M059J (cell line): ENCODE measurements around the gene FOSL1. TPM values are rescaled to one million over a fixed set of nuclear protein-coding genes. Genes with fewer than 3 reads are reported as not detected.
A peak's percentile ranks its signal among the peaks of the same experiment; 100 is the strongest.

Experiments
- DNase-seq: peaks from one replicate; pipeline ENCODE4 v3.0.0-alpha.2; 2012; ENCODE audit warnings: low read depth
- total RNA-seq: library from RNA; depleted of rRNA; stranded (reverse); fragments of >200 nt; shearing (Covaris generic); gene quantifications from 2 replicates; pipeline ENCODE4 v1.2.3, GENCODE V29; 2014; rRNA removed

The FOSL1 gene
- 253 and 286 TPM in 2 replicates for total RNA-seq

DNA sequence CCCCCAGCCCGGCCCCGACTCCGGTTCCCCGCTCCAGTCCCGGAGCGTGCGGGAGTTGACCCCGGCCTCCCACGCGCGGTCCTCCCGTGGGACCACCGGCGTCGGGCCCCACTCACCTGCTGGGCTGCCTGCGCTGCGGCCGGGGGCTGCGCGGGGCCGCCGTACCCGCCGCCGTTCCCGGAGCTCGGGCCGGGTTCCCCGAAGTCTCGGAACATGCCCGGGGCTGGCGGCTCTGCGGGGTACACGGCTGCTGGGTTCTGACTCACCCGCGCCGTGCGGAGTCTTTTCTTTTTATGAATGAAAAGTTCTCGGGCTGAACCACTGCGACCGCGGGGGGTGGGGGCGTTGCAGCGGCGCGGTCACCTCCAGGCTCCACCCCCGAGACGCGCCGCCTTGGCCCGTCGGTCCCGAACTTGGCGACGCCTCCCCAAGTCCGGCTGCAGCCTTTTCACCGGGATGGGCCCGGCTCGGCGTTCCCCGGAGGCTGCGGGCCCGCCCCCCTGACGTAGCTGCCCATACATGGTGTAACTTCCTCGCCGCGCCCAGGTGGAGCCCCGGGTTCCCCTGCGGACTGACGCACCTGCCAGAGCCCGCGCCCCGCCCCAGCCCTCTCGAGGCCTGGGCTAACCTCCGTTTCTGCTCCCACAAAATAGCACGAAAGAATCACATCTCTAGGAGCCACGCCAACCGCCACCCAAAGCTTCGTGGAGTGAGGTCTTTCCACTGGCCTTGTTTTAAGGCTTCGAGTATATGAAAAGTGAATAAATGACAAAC is at the start of gene FOSL1:
TSS of gene FOSL1 (minus strand) at position 264 of the 774 bp plus-strand sequence. CDS start at position 215, 49 bp downstream.
- DNase-seq, result peak; percentile 97

DNA sequence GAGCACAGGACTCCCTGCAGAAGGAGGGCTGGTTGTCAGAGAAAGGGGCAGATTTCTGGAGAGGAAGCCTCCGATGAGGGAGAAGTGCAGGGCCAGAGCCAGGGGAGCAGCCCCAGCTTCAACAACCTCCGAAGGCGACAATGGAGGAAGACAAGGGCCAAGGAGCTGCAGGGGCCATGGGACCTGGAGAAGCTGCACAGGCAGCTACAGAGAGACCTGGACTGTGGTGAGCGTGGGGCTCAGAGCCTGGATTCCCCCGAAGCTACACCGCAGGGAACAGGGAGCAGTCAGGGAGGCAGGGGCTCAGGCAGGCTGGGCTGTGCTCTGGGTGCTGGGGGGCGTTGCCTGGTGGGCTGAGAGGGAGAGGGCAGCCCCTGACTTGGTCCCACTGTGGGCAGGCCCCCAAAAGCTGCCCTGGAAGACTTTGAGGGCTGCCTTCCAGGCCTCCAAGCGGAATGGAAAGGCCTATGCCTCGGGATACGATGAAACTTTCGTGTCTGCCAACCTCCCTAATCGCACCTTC is 47.5 kb upstream of the FOSL1 start:
- DNase-seq, result no peak

DNA sequence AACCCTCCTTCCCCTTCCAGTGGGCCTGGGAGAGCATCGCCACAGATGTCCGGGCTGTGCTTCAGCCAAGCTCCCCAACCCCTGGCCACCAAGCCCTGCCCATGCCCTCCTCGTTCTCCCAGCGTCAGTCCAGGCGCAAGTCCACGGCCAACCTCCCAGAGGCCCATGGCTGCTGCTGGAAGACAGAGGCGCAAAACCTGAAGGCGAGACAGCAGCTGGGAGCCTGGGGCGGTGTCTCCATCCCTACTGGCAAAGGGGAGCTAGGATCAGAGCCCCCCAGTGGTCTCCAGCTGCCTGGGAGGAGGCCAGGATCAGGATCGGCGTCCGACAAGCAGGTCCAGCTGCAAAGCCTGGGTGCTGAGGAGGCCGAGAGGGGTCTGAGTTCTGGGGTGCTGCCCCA is 46.9 kb upstream of the FOSL1 start:
- DNase-seq, result no peak

DNA sequence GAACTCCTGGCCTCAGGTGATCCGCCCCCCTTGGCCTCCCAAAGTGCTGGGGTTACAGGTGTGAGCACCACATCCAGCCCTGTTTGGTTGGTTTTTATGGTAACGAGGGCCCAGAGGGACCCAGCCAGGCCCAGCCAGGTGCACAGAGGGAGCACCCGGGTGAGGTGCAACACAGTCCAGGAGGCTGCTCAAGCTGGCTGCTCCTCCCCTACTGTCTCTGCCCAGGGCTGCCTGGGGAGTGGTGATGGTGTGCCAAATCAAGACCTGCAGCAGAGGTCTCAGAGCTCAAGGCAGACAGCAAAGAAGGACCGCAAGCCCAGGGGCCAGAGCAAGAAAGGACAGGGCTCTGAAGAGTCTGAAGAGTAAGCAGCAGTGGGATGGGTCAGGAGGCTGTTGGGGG is 46.5 kb upstream of the FOSL1 start:
- no peak for DNase-seq

DNA sequence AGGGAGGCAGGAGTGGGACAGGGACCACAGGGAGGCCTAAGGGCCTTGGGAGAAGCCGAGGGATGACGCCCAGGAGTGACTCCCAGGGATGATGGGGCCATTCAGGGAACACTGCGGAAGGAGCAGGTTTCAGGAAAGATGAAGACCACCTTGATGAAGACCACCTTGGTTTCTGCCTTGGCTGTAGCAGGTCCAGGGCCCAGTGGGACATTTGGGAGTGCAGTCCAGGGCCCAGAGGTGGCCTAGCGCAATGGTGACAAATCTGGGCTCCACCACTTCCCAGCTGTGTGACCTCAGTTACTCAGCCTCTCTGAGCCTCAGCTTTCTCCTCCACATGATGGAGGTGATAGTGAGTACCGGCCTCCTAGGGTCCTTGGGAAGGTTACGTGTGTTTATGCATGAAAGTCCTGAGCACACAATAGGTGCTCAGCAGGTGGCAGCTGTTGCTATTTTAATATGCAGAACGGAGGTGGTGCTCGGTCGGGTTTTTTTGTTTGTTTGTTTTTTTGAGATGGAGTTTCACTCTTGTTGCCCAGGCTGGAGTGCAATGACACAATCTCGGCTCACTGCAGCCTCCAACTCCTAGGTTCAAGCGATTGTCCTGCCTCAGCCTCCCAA is 45.9 kb upstream of the FOSL1 start:
- no peak for DNase-seq

GRCh38 chr11:65945430-65945911 is 45.3 kb upstream of the FOSL1 start, which contains the start of gene TSGA10IP:
Gene TSGA10IP, plus strand, starts transcription at chr11:65945480. Its CDS starts 196 bp downstream, at chr11:65945676.
- DNase-seq, result no peak

GRCh38 chr11:65944767-65945166 is 44.6 kb upstream of the FOSL1 start:
- DNase-seq, result no peak

GRCh38 chr11:65944191-65944590 is 44.0 kb upstream of the FOSL1 start:
- no peak for DNase-seq

GRCh38 chr11:65942531-65942930 is 42.3 kb upstream of the FOSL1 start:
- DNase-seq, result no peak

DNA sequence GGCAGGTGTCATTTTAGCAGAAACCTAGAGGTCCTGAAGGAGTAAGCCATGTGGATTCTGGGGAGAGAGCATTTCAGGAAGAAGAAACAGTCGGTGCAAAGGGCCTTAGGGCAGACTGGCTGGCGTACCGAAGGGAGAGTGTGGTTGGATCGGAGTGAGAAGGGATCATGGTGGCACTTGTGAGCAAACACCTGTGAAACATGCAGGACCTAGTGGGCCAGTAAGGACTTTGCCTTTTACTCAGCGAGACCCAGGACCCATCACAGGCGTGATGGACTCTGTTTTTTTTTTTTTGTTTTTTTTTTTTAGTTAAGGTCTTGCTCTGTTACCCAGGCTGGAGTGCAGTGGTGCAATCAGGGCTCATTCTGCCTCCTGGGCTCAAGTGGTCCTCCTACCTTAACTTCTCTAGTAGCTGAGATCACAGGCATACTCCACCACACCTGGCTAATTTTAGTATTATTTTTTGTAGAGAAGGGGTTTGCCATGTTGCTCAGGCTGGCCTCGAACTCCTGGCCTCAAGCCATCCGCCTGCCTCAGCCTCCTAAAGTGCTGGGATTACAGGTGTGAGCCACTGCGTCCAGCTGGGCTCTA is 41.6 kb upstream of the FOSL1 start:
- DNase-seq, result no peak

DNA sequence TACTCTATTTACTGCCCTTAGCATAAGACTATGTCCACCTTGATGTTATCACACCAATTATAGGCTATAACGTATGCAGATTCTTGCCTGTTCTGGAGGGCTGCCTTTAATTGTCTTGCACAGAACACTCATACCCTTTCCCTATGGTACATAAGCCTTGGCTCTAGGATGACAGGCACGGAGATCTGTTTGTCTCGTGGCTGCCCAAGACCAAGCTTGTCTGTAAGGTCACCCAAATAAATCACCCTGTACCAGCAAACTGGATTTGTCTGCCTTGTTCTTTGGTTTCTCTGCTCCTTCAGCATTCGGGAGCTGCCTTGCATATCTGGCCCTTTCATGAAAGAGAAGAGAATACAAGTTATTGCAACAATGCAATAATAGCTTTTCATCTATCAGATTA is 37.6 kb upstream of the FOSL1 start:
- DNase-seq, result no peak

GRCh38 chr11:65934014-65934413 is 33.8 kb upstream of the FOSL1 start:
- DNase-seq, result no peak

GRCh38 chr11:65932558-65932919 is 32.4 kb upstream of the FOSL1 start:
- peak; percentile 27 for DNase-seq

DNA sequence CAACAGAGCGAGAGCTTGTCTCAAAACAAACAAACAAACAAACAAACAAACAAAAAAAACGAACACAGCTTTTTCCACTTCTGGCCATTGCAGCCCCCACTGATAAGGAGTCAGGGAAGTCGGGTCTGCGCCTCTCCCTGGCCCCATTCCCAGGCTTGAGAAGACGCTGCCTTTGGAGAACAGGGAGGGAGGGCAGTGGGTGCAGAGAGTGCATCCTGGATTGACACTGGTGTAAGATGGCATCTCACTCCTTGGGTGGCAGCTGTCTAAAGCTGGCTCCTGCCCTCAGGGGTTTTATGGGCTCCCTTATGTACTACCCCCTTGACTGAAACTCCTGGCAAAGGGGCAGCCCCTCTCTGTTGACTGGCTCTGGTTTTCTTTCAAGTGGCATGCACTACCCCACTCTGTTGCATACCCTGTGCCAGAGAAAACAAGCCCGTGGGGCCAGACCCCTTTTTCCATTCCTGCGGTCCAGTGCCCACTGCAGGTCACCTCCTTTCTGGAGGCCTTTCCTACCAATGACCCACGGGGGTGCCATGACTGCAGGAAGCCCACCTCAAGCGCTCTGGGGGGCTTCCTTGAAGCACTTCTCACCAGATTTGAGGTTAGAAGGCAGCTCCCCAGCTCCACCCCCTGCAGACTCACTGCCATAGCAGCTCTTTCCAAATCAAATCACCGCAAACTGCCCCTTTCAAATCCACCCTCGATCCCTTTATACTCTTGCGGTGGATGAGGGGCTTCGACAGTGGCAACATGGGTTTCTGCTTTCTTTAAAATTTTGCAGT is 31.8 kb upstream of the FOSL1 start:
- no peak for DNase-seq

GRCh38 chr11:65928667-65929066 is 28.5 kb upstream of the FOSL1 start:
- DNase-seq, result no peak

DNA sequence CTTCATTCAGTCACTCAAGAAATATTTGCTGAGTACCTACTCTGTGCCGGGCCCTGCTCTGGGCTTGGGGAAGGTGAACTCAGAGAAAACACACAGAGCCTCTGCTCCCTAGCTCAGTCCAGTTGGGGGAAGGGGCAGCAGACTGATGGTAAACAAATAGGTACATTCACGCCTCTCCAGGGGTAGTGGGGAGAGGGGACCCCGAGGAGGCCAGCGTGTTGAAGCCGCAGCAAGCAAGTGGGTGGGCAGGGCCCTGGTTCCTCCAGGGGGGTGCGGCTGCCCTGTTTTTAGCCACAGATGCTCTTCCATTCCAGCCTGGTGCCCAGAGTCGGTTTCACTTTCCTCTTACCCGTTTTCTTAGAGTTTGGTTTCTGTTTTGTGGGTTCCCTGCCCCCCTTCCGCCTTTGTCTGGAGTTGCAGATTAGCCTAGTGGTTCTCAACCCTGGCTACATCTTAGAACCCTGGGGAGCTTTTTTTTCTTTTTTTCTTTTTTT is 27.8 kb upstream of the FOSL1 start:
- DNase-seq, result peak; percentile 62

DNA sequence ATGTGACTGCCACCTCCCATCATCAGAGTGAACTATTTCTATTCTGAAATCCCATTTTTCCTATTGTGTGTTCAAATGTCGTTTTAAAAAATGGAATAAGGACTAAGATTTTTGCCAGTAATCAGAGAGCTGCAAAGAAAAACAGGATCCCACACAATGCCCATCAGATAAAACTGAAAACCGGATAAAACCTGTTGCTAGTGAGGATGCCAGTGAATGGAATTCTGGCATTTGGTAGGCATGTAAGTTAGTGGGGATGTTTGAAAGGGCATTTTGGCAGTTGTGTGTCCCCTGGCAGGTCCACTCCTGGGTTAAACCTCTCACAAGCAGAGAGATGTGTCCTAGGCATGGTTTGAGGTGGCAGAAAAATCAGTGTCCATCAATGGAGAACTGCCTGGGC is 25.2 kb upstream of the FOSL1 start:
- DNase-seq, result no peak

DNA sequence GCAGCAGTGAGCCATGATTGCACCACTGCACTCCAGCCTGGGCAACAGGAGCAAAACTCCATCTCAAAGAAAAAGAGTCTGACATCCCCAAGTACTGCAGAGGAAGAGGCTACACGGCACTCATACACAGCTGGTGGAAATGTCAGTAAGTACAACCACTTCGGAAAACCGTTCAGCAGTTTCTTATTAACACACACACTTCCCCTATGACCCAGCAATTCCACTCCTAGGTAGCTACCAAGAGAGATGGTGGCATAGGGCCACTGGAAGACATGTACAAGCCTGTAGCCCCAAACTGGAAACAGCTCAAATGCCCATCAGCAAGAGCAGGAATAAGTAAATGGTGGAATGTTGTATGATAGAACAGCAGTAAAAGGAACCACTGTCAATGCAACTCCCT is 22.4 kb upstream of the FOSL1 start:
- no peak for DNase-seq

GRCh38 chr11:65921876-65922275 is 21.7 kb upstream of the FOSL1 start:
- DNase-seq, result no peak

DNA sequence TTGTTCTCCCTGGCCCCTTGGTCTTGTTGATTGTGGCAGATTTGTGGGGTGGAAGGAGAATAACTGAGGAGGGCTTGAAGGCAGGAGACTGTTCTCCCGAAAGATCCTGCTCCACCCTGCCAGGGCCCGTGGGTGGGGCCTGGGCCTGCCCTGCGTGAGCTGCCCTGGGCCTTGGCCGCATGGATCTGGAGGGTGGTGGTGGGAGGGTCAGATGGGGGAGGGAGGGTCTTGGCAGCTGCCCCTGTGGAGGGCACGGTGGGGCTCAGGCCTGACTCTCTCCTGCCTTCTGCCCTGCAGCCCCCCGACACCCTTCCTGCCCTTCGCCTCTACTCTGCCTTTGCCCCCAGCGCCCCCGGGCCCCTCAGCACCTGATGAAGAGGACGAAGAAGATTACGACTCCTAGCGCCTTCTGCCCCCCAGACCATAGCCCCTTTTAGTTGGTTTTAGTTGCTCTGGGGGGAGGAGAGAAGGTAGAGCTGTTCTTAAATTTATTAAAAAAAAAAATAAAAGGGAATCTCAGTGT is 20.9 kb upstream of the FOSL1 start:
- DNase-seq, result no peak

GRCh38 chr11:65920372-65920802 is 20.2 kb upstream of the FOSL1 start:
- no peak for DNase-seq
